Neuronal stem cell (in vitro differentiated cells): Measurements from ENCODE around the gene CD63.

Experiments used
- DNase-seq: peaks from one replicate; pipeline ENCODE4 v3.0.0-alpha.2; 2013; ENCODE audit warnings: low spot score
- H2AFZ ChIP-seq: one replicate; pipeline ENCODE4 v1.6.1; 2013; ENCODE audit warnings: mild to moderate bottlenecking, low read length, inconsistent platforms
- H2AK5ac ChIP-seq: 2 replicates; pipeline ENCODE4 v1.6.1; 2013; ENCODE audit warnings: low read depth, mild to moderate bottlenecking, inconsistent platforms, low read length, moderate library complexity, mixed read lengths
- H2BK120ac ChIP-seq: 2 replicates; pipeline ENCODE4 v1.6.1; 2013; ENCODE audit warnings: low read depth, mild to moderate bottlenecking, inconsistent platforms, low read length, moderate library complexity, mixed read lengths
- H2BK12ac ChIP-seq: one replicate; pipeline ENCODE4 v1.6.1; 2013; ENCODE audit warnings: low read length, inconsistent platforms
- H2BK15ac ChIP-seq: 2 replicates; pipeline ENCODE4 v1.6.1; 2013; ENCODE audit warnings: mild to moderate bottlenecking, low read length, inconsistent platforms, mixed read lengths
- H2BK5ac ChIP-seq: one replicate; pipeline ENCODE4 v1.6.1; 2013; ENCODE audit warnings: inconsistent platforms, mild to moderate bottlenecking, low read length, moderate library complexity
- H3K14ac ChIP-seq: one replicate; pipeline ENCODE4 v1.6.1; 2013; ENCODE audit warnings: low read length, inconsistent platforms
- H3K18ac ChIP-seq: 2 replicates; pipeline ENCODE4 v1.6.1; 2013; ENCODE audit warnings: low read length, inconsistent platforms
- H3K23ac ChIP-seq: 2 replicates; pipeline ENCODE4 v1.6.1; 2013; ENCODE audit warnings: low read depth, mild to moderate bottlenecking, mixed read lengths, low read length, inconsistent platforms; ENCODE audit not compliant: poor library complexity
- H3K27ac ChIP-seq: replicated peaks from 3 replicates; pipeline ENCODE4 v1.5.1; 2013; ENCODE audit warnings: low read length, inconsistent platforms
- H3K27me3 ChIP-seq, 3 experiments: 2 replicates each; pipeline ENCODE4 v1.6.1; 2013; ENCODE audit warnings: low read length in 3 of 3, mild to moderate bottlenecking in 2 of 3, inconsistent platforms in 1 of 3, low read depth in 1 of 3, mixed read lengths in 1 of 3, moderate library complexity in 1 of 3; ENCODE audit not compliant: control insufficient read depth in 3 of 3, insufficient read depth in 3 of 3
- H3K36me3 ChIP-seq, 2 donors: replicated peaks in 1 of 2; 2 replicates each; pipeline ENCODE4 v1.6.1; 2013; ENCODE audit warnings: low read length in 2 of 2; ENCODE audit not compliant: control insufficient read depth in 2 of 2, insufficient read depth in 2 of 2
- H3K4ac ChIP-seq: 2 replicates; pipeline ENCODE4 v1.6.1; 2013; ENCODE audit warnings: inconsistent platforms, mild to moderate bottlenecking, low read length, moderate library complexity
- H3K4me1 ChIP-seq, 2 donors: 1 replicate in 1 of 2; 2 replicates in 1 of 2; pipeline ENCODE4 v1.6.1; 2013; ENCODE audit warnings: low read length in 2 of 2, low read depth in 1 of 2; ENCODE audit not compliant: control insufficient read depth in 2 of 2, insufficient read depth in 1 of 2
- H3K4me2 ChIP-seq: one replicate; pipeline ENCODE4 v1.6.1; 2013; ENCODE audit warnings: mild to moderate bottlenecking, low read length, inconsistent platforms; ENCODE audit not compliant: insufficient read depth, poor library complexity, severe bottlenecking
- H3K4me3 ChIP-seq, 2 donors: 2 replicates each; pipeline ENCODE4 v1.5.1; 2013; ENCODE audit warnings: low read length in 2 of 2, mild to moderate bottlenecking in 2 of 2, inconsistent platforms in 1 of 2, moderate library complexity in 1 of 2
- H3K79me1 ChIP-seq: one replicate; pipeline ENCODE4 v1.6.1; 2013; ENCODE audit warnings: low read depth, mild to moderate bottlenecking, inconsistent platforms, low read length, moderate library complexity
- H3K9ac ChIP-seq: one replicate; pipeline ENCODE4 v1.6.1; 2013; ENCODE audit warnings: mild to moderate bottlenecking, low read depth, low read length, inconsistent platforms; ENCODE audit not compliant: poor library complexity
- H3K9me3 ChIP-seq, 2 donors: replicated peaks in 1 of 2; 2 replicates each; pipeline versions ENCODE3 to v1.6.1; 2013; ENCODE audit warnings: low read length in 2 of 2, mild to moderate bottlenecking in 2 of 2, inconsistent platforms in 1 of 2, low read depth in 1 of 2, mixed read lengths in 1 of 2, moderate library complexity in 1 of 2; ENCODE audit not compliant: control insufficient read depth in 2 of 2, insufficient read depth in 1 of 2
- H4K8ac ChIP-seq: one replicate; pipeline ENCODE4 v1.6.1; 2013; ENCODE audit warnings: low read depth, mild to moderate bottlenecking, inconsistent platforms, low read length, moderate library complexity
- H4K91ac ChIP-seq: one replicate; pipeline ENCODE4 v1.6.1; 2013; ENCODE audit warnings: low read length, low read depth, mild to moderate bottlenecking, inconsistent platforms; ENCODE audit not compliant: poor library complexity
- WGBS, 2 donors: extraction: QIAGEN DNeasy Blood & Tissue Kit; methylation state at CpG; one replicate each; pipeline ENCODE4 v1.1.7; 2013; ENCODE audit warnings: missing lambda C conversion rate in 2 of 2, mixed read lengths in 1 of 2; ENCODE audit not compliant: insufficient read length in 2 of 2, insufficient replicate concordance in 1 of 2; ENCODE audit errors: extremely low coverage in 2 of 2; 5-methylcytosine and 5-hydroxymethylcytosine counted together

Gene CD63

DNA sequence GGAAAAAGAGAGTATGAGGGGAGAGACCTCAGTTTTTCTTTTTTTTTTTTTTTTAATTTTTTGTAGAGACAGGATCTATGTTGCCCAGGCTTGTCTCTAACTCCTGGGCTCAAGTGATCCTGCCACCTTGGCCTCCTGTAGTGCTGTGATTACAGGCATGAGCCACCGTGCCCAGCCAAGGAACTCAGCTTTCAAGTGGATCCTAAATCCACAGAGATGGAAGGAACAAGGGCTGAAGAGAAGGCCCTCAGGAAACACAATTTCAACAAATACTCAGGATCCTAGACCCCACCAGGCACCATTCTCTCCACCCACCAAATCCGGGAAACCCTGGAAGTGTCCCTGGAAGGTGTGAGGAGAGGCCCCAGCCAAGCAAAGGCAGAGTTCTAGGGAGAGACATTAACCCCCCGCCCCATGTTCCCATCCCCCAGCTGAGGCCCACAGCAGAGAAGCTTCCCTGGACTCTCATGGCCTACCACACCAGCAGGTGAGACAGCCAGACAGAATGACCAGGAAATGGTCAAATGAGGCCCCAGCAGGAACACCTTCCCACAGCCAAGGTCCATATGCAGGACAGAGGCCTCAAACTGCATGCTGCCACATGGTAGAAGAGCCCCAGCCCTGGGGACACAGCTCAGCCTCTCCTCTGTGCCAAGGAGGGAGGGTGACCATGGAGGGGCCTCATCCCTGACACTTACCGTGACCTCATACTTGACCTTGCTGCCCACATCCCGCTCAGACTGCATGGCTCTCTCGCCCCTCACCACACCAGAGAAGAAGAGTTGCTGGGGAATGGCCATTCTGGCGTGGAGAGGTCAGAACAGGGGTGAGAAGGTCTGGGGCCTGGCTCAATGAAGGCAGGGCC, 35.3 kb downstream of the CD63 start:
- no peak overlapping the region for H2BK15ac ChIP-seq
- H3K18ac ChIP-seq, result no peak overlapping the region
- no peaks in the 10 kb centered on the region for H3K27me3 ChIP-seq
- H4K8ac ChIP-seq, result no peak overlapping the region
- H3K36me3 ChIP-seq, result peaks cover 20 to 39% of the 10 kb centered on the region in 2 donors
- no peak for DNase-seq
- no peaks in the 10 kb centered on the region for H3K4me1 ChIP-seq
- H4K91ac ChIP-seq, result no peak overlapping the region
- H3K79me1 ChIP-seq, result no peaks in the 10 kb centered on the region
- no peak overlapping the region for H3K4ac ChIP-seq
- no peak overlapping the region for H2BK5ac ChIP-seq
- H3K23ac ChIP-seq, result no peak overlapping the region
- no peak overlapping the region for H3K14ac ChIP-seq
- no peak overlapping the region for H3K4me2 ChIP-seq
- H3K9ac ChIP-seq, result no peak overlapping the region
- no peaks in the 10 kb centered on the region for H3K9me3 ChIP-seq
- H2BK12ac ChIP-seq, result no peak overlapping the region
- no CpG with 5 or more reads among the region's 7 CpGs for WGBS, 2 donors
- no peak overlapping the region for H2BK120ac ChIP-seq
- H2AK5ac ChIP-seq, result no peak overlapping the region
- H3K27ac ChIP-seq, result no peak overlapping the region
- H3K4me3 ChIP-seq, result no peak overlapping the region
- H2AFZ ChIP-seq, result no peak overlapping the region

DNA sequence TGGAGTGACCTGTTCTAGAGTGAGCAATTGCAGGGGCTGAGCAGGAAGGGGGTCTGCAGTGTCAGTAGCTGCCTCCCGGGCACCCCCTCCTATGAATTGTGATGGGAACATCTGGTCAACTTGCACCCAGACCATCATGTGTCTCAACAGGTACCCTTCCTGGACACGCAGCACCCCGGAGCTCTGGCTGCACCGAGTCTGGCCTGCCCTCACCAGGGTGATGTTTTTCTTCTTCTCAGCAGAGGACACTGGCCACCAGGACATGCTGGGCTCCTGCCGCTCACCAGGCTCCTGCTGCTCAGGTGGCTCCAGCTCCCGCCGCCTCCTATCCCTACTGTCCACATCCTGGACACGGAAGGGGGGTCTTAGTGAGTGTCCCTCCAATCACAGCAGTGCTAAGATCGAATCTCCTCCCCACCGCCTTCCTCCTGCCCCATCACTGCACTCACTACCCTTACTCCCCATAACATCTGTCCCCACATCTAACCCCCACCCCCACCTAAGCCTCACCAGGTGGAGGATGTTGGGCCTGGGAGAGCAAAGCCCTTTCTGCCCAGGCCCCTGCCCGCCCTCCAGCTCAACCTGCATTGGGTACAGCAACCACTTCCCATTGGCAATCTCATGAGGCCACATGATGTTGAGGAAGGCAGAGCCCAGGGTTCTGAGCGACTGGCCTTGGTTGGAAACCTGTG, 36.0 kb downstream of the CD63 start:
- no peak overlapping the region for H4K91ac ChIP-seq
- H3K4me3 ChIP-seq, result no peak overlapping the region
- peak overlapping the region; percentile 39 for H2BK5ac ChIP-seq
- H3K4me1 ChIP-seq, result no peaks in the 10 kb centered on the region
- WGBS, 2 donors, result no CpG with 5 or more reads among the region's 12 CpGs
- H3K27me3 ChIP-seq, result no peaks in the 10 kb centered on the region
- no peak overlapping the region for H3K9ac ChIP-seq
- no peak overlapping the region for H2AK5ac ChIP-seq
- H2BK120ac ChIP-seq, result no peak overlapping the region
- H3K36me3 ChIP-seq, result peaks cover 25 to 43% of the 10 kb centered on the region in 2 donors
- H4K8ac ChIP-seq, result no peak overlapping the region
- no peak overlapping the region for H2AFZ ChIP-seq
- H3K18ac ChIP-seq, result no peak overlapping the region
- no peak overlapping the region for H2BK15ac ChIP-seq
- H3K4me2 ChIP-seq, result no peak overlapping the region
- DNase-seq, result no peak
- no peaks in the 10 kb centered on the region for H3K79me1 ChIP-seq
- H3K27ac ChIP-seq, result no peak overlapping the region
- H3K14ac ChIP-seq, result no peak overlapping the region
- H3K9me3 ChIP-seq, result peaks cover 0 to 1% of the 10 kb centered on the region in 2 donors
- H3K4ac ChIP-seq, result no peak overlapping the region
- H3K23ac ChIP-seq, result peak overlapping the region; percentile 43
- no peak overlapping the region for H2BK12ac ChIP-seq

DNA sequence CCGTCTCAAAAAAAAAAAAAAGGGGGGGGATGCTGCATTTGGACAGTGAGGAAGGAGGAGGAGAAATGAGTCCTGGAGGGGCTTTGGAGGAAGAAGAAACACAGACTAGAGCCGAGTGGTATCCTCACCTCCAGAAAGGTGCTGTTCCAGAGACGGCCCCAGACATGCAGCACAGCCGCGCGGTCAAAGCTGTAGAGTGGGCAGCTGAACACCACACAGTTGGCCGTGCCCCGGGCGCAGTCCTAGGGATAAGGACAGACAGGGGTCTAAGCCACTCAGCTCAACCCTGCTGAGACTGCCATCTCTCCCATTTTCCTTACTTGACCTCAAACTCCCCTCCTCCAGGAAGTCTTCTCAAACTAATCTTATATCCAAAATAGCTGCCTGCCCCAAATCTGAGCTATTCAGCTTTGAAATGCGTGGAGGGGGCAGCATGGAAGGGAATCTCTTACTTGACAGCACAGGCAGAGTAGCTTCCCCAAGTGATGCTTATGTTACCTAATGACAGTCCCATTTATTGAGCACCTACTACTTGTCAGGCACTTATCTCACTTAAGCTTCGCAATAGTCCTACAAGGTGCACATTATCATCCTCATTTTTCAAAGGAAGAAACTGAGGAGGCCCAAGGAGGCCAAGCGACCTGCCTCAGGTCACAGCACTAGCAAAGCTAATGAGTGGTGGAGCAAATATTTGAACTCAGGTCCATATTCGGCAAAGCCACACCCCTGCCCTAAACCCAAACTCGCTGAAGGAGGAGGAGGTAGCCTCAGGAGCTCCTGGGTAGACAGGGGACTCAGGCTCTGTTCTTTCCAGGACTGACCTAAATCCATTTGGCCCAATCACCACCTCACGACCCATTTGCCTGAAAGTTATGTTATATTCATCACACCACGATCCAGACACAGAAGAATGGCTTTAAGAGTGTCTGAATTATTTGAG, 39.8 kb downstream of the CD63 start:
- Histone ChIP-seq H3K4me1 (no peaks in the 10 kb centered on the region), H4K91ac (no peak overlapping the region), H3K79me1 (no peaks in the 10 kb centered on the region), H4K8ac (no peak overlapping the region), H3K36me3 (peaks cover 18 to 33% of the 10 kb centered on the region in 2 donors), H2BK12ac (no peak overlapping the region), H3K4me3 (no peak overlapping the region), H3K4me2 (no peak overlapping the region), H3K18ac (no peak overlapping the region), H3K27me3 (no peaks in the 10 kb centered on the region), H2AK5ac (no peak overlapping the region), H2AFZ (no peak overlapping the region), H3K27ac (no peak overlapping the region), H2BK15ac (no peak overlapping the region), H3K9ac (no peak overlapping the region), H3K14ac (no peak overlapping the region), H3K9me3 (peaks cover 0 to 2% of the 10 kb centered on the region in 2 donors), H2BK5ac (no peak overlapping the region), H3K4ac (no peak overlapping the region), H3K23ac (no peak overlapping the region), H2BK120ac (no peak overlapping the region)
- WGBS, 2 donors, result no CpG with 5 or more reads among the region's 16 CpGs
- no peak for DNase-seq
